ENCODE measurements around the gene NLGN2.

- TF ChIP-seq ZNF274 (IDR thresholded peaks at IDR 0.05; ENCODE audit: low read depth, low read length) (no peak), SUZ12 (IDR thresholded peaks at IDR 0.05; ENCODE audit: extremely low read depth, insufficient read depth, insufficient read length) (no peak)
Measured at GRCh38 chr17:7363311-7363710, 44.3 kb upstream of the NLGN2 start.
